ENCODE measurements around the gene BCL7A.

BCL7A gene

DNA sequence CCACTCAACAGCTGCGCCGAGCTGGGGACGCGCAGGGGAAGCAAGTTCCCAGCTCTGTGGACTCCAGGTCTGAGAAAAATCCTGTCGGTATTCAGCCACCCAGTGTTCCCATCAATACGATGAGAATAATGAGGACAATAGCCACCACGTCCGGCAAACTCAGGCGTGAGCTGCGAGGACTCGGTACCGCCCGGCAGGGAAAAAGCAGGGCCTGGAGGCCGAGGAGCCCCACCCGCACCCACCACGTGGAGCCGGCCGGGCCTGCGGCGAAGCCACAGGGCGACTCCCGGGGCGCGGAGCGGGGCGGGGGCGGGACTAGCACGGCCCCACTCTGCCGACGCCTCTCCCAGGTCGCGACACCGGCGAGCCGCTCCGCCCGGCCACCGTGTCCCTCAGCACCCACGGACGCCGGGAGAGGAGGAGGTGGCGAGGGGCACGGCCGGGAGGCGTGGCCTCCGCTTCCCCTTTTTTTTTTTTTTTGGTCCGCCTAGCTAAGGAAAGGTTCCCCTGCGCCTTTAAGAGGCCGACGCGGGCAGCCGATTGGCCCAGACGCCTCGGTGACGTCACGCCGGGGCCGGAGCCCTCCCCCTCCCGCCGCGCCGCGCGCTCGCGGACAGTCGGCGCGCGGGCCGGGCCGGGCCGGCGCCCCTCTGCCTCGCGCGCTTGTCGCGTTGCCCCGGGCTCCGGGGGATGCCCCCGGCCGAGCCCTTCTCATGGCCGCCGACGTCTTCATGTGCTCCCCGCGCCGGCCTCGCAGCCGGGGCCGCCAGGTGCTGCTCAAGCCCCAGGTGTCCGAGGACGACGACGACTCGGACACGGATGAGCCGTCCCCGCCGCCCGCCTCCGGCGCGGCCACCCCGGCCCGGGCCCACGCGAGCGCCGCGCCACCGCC lies 56.7 kb downstream of the BCL7A start, which contains the start of gene MLXIP:
Gene MLXIP (plus strand): TSS at position 616 of the 892 bp plus-strand sequence. CDS start 98 bp downstream, at position 714.
- DNase-seq (ENCODE audit: low read depth), result peak; percentile 83

DNA sequence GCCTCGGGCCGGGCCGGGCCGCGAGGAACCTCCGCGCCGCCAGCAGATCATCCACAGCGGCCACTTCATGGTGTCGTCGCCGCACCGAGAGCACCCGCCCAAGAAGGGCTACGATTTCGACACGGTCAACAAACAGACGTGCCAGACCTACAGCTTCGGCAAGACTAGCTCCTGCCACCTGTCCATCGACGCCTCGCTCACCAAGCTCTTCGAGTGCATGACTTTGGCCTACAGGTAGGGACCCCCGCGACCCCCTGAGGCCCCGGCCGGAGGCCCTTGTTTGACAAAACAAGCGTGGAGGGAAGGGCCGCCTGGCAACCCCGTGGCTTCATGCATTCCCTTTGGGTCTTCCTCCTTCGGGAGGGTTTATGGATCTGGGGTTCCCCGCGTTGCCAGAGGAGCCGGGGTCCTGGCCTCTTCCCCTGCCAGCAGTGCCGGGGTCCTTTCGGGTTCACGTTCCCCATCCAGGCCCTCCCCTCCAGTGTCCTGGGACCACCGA lies 57.4 kb downstream of the BCL7A start:
- DNase-seq (ENCODE audit: low read depth), result no peak

DNA sequence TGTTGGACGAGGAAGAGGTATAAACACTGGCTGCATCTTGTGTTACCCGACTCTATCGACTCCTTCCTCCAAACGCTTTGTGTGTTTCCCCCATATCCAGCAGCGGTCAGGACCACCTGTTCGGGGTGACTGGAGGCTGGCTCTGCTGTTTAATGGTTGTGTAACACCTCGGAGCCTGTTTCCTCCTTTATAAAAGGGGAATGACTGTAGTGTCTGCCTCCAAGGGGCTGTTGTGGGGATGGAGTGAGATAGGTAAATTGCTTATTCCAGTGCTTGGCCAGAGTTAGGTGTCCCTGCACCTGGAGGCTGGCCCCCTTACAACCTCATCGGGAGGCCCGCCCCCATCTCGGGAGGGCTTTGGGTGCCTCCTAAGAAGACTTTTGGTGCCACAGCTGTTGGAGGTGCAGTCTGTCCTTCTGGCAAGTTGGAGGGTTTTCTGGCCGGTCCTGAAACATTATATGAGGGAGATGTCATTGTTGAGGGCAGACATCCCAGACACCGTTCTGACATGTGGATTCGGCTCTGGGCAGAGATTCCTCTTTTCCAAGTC lies 57.9 kb downstream of the BCL7A start:
- no peak for DNase-seq (ENCODE audit: low read depth)

DNA sequence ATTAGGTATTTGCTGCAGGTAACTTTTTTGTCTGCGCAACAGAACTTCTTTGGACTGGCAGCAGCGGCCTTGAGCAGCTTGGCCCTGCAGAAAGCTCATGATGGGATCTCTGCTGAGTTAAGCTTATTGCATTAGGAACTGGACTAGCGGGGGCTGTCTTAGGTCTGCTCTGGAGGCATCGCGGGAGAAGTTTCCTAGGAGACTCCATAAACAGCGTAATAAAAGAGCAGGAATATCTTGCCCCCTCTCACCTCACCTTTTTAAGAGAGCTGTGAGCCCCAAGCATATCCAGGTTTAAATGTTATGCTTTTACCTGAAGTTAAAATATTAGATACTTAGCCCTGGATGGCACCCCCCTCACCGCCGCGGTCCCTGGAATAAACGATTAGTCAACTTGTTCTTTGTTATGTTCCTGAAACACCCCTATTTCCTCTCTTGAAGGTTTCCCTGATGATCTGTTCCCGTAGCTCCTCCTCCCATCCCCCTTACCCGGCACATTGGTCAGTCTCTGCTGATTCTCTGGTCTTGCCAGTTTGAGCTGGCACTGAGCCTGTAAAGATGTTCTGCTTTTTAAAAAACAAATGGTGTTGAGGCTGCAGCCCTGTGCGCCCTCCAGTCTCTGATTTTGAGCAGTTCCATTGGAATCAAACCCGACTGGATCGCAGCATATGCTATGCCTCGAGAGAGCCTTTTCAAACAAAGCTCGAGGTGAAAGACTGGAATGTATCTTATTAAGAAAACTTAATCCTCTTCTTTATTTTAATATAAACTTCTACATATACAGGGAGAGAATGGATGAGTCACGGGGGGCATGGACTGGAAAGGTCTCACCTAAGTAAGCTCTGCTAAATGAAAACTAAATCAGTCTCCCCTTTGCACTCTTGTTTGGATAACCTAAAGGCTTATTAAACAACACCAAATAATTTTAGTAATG lies 58.7 kb downstream of the BCL7A start:
- DNase-seq (ENCODE audit: low read depth), result no peak

DNA sequence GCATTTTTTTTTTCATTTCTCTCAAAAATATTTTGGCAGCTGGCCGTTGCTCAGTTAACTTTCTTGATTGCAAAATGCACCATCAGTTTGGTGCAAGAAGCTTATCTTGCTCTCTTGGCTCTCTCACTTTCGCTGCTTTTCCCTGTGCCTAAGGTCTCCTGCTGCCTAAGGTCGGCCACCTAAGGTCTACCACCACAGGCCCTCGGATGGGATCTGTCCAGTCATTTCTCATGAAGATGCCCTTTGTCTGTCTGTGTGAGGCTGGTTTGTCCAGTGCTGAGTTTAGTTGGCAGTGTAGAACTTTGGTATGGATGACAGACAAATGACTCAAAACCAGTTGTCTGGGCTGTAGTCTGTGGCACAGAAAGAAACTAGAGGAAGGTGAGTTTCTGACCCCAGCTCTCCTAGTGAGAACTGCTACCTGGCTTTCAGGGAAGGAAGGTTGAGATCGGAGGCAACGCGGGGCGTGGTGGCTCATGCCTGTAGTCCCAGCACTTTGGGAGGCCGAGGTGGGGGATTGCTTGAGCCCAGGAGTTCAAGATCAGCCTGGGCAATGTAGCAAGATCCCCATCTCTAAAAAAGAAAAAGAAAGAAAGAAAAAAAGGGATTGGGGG lies 59.5 kb downstream of the BCL7A start:
- DNase-seq (ENCODE audit: low read depth), result no peak

DNA sequence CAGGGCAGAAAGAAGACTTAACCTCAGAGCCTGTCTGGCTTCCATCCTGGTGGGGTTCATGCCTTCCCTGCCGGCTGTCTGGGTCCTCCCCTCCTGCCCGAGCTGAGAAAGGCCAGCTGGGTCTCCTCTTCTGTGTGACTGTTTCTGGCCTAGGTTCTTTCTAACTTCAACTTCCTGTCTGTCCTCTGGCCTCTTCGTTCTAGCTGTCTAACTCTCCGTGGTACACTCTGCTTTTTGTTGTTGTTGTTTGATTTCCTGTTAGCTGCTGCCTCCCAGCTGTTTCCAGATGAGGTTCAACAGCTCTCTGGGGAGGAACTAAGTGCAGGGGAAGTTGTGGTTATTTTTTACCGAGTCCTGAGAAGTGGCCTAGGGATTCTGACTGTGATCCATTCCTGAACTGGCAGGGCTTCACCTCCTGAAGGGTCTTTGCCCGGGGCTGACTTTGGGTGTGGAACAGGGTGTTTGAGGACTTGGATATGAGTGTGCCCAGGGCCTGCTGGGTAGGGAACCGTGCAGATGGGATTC lies 60.1 kb downstream of the BCL7A start:
- no peak for DNase-seq (ENCODE audit: low read depth)

DNA sequence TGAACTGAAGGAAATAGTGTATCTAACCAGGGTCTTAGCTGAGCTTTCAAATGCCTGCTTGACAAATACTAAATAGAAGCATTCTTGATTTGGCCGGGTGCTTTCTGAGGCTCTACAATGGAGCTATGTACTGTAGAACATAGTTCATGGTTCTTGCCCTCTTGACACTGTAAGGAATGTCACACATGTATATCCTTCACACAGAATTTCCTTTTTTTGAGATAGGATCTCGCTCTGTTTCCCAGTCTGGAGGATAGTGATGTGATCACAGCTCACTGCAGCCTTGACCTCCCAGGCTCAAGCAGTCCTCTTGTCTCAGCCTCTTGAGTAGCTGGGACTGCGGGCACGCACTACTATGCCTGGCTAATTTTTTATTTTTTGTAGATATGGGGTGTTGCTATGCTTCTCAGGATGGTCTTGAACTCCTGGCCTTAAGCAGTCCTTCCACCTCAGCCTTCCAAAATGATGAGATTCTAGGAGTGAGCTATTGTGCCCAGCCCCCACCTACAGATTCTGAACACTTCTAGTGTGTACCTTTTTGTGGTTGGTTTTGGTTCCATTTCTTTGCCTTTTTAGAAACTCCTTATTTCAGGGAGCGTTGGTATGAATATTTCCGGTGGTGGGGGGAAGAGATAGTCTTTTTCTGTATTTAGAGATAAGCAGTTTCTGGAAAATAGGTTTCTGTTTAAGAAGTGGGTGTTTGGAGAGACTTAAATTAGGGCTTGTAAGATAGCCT lies 61.1 kb downstream of the BCL7A start:
- no peak for DNase-seq (ENCODE audit: low read depth)

DNA sequence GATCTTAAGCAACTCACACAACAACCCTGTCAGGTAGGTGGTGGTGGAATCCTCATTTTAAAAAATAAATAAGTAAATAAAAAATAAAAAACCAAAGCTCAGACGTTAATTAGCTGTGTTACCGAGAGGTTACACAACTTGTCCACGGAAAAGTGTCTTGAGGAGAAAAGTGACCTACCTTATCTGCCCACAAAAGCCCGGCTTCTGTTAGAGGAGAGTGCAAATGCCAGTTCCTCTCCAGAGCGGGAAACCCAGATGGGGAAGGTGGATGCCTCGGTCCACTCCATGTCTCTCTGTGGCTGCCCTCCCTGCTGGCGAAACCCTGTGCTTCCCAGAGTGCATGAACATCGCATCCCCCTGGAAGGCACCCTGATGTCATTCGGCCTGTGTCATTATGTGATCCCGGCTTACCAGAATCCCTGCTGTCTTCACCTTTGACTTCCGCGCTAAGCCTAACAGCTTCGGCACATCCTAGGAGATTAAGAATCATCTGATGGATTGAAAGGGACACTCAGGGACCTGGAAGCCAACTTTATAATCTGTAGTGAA lies 63.2 kb downstream of the BCL7A start:
- no peak for DNase-seq (ENCODE audit: low read depth)

DNA sequence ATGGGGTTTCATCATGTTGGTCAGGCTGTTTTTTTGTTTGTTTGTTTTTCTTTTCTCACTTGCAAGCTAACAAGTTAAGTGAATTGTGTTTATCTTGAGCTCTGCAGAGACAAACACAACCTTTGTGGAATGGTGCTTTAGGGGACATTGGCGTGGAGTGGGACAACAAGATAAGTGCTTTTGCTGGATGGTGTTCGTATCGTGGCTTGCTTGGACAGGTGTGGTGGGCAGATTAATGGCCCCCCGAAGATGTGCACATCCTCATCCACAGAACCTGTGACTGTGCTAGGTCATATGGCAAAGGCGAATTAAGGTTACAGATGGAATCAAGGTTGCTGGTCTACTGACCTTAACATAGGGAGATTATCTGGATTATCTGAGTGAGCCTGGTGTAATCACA lies 63.9 kb downstream of the BCL7A start:
- DNase-seq (ENCODE audit: low read depth), result no peak

DNA sequence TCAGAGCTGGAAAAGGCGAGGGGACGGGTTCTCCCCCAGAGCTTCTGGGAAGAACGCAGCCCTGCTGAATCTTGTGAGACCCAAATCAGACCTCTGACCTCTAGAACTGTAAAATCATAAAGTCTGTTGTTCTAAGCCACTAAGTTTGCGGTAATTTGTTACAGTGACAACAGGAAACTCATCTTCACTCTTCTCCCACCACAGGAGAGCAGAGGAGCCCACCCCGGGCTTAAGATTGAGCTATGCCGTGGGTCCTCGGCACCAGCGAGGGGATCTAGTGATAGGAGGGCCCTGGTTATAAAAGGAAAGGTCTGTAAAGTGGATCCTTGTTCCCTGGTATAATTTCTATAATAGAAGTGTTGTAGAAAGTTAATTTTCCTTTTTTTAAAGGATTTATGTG lies 64.4 kb downstream of the BCL7A start:
- no peak for DNase-seq (ENCODE audit: low read depth)

DNA sequence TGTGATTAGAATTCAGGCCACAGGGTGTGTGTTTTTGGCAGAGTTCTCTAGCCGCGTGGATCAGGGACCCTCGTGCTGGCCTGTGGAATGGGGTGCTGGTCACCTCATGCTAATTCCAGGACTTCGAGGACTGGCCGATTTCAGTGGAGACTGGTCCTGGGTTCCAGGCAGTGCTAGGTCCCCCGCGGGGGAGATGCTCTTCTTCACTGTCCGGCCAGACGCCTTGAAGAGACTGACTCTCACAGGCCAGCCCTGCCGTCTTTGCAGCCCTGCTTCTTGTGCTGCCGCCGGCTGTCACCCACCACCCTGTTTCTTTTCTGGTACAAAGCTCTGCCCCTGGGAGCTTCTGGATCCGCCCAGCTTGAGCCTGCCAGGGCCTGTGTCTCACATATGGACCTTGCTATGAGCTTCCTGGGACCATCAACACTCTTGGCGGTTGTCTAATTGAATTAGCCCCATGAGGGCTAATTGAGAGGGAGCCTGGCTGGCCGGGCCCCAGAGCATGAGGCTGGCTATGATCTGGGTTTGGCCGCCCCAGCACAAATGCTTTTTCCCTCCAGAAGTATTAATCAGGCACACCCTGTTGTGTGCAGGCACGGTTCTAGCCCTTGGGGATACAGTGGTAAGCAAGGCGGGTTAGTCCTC lies 65.1 kb downstream of the BCL7A start:
- no peak for DNase-seq (ENCODE audit: low read depth)

DNA sequence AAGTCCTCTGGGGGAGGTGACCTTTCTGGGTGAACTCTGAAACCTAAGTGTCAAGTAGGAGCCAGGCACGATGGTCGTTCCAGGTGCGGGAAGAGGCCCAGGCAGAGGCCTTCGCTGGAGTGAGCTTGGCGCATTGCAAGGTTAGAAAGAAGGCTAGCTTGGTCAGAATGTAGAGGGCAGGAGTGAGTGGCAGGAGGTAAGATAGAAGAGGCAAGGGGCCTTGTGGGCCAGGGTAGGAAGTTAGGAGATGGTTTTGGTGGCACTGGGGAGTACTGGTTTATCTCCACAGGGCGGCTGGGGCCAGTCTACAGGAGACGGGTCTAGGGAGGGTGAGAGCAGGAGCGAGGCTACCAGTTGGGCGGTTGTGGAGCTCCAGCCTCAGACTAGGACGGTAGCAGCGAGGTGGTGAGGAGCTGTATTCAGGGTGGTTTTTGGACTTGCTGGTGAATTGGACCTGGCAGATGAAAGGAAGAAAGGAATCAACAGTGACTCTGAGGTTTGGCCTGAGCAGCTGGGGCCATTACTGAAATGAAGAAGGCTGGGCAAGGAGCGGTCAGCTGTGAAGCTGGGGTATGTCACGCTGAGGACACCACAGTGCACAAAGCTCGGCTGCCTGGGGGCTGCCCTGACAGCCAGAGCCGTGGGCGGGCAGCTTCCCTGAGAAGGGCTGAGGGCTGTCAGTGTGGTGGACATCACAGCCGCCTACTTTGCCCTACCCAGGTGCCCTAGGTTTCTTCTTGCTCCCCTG lies 65.9 kb downstream of the BCL7A start:
- no peak for DNase-seq (ENCODE audit: low read depth)

DNA sequence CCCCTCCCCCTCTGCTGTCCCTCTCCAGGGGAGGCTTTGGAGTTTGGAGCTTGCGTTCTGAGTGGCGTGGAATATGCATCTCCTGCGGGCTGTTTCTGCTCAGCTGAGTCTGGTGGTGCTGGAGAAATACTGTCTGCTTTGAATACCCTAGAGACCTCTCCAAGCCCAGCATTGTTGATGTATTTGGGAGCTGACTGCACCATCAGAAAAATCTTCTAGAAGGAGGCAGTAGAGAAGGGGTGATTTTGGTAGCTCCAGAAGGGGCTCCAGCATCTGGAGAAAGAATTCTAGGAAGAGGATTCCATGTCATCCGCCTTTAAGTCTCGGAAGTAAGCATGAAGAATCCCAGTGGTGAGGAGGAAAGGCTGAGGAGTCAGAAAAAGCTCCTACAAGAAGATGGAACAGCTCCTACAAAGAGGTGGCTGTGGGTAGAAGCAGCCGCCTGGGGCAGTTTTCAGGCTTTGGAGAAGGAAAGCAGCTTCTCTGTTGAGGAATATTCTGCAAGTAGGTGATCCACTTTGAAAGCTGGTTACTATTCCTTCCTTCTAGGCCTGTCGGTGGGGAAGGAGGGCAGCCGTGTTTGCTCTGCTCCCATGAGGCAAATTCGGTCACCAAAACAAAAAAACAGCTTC lies 66.6 kb downstream of the BCL7A start:
- DNase-seq (ENCODE audit: low read depth), result no peak

DNA sequence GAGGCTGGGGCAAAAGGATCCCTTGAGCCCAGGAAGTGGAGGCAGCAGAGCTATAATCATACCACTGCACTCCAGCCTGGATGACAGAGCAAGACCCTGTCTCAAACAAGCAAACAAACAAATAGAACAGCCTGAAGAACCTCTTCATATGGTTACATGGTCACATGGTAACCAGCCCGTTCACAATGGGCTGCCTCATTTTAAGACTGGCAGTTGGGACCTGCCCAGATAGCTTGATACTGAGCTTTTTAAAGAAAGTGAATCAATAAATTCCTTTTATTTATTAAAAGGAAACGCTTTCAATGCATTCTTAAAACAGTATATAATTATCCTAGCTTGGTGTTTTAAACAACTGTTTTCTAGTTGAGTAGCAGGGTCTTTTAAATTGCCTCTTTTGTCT lies 67.4 kb downstream of the BCL7A start:
- DNase-seq (ENCODE audit: low read depth), result no peak

DNA sequence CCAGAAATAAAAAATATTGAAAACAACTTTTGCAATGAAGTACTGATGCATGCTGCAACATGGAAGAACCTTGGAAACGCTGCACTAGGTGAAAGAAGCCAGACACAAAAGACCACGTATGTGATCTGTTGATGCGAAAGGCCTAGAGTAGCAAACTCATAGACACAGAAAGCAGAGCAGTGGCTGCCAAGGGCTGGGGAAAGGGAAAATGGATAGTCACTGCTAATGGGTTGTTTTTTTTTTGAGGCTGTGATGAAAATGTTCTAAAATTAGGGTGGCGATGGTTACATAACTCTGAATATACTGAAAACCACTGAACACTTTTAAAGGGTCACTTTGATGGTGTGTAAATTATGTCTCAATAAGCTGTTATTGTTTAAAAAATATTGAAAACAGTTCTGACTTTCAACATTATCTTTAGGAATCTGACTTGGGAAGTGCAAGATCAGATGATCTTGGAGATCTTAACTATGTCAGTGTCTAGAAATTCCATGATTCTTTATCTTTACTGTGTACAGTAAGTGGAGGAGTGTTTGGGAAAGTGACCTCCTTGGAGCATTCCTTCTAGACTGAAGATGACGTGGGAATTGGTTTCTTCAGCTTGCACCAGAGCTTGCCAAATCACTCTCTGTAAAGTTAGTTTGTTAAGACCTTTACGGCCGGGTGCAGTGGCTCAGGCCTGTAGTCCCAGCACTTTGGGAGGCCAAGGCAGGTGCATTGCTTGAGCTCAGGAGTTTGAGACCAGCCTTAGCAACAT lies 69.3 kb downstream of the BCL7A start:
- no peak for DNase-seq (ENCODE audit: low read depth)

DNA sequence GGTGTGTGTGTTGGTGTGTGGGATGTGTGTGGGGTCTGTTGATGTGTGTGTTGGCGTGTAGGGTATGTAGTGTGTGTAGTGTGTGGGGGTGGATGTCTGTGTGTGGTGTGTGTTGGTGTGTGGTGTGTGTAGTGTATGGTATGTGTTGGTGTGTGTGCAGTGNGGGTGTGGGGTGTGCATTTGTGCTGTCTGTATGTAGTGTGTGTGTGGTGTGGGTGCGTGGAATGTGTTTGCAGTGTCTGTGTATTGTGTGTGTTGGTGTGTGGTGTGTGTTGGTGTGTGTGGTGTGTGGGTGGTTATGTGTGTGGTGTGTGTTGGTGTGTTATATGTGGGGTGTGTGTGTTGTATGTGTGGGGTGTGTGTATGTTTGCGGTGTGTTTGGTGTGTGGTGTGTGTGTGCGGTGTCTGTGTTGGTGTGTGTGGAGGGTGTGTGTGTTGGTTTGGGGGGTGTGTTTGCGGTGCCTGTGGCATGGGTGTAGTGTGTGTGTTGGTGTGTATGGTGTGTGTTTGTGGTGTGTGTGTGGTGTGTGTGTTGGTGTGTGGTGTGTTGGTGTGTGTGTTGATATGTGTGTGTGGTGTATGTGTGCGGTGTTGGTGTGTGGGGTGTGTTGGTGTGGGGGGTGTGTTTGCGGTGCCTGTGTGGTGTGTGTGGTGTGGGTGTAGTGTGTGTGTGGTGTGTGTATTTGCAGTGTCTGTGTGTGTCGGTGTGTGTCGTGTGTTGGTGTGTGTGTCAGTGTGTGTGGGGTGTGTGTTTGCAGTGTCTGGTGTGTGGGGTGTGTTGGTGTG lies 71.6 kb downstream of the BCL7A start:
- no peak for DNase-seq (ENCODE audit: low read depth)

DNA sequence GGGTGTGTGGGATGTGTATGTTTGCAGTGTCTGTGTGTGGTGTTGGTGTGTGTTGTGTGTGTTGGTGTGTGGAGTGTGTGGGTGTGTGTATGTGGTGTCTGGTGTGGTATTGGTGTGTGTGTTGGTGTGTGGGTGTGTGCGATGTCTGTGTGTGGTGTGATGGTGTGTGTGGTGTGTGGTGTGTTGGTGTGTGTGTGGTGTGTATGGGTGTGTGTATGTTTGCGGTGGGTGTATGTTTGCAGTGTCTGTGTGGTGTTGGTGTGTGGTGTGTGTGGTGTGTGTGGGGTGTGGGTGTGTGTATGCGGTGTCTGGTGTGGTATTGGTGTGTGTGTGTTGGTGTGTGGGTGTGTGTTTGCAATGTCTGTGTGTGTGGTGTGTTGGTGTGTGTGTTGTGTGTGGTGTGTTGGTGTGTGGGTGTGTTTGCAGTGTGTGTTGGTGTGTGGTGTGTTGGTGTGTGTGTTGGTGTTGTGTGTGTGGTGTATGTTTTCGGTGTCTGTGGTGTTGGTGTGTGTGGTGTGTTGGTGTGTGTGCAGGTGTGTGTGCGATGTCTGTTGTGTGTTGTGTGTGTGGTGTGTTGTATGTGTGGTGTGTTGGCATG lies 72.6 kb downstream of the BCL7A start:
- DNase-seq (ENCODE audit: low read depth), result no peak

Measured in activated T-helper 9 cell treated with anti-CD3 and anti-CD28 coated beads, Interleukin-2, amount 50 U/mL, for 16 hours (primary cell).